GM12878 (cell line): Measurements from ENCODE around the gene IRF9. TPM values are rescaled to one million over a fixed set of nuclear protein-coding genes. Genes with fewer than 3 reads are reported as not detected.

Experiments used
- ATF7 ChIP-seq: fragments of 450-650 bp; IDR thresholded peaks from 2 replicates; pipeline ENCODE4 v1.6.1; 2016; ENCODE audit warnings: low read depth, mild to moderate bottlenecking
- BACH1 ChIP-seq: fragments of 450-650 bp; IDR thresholded peaks from 2 replicates; pipeline ENCODE4 v1.6.1; 2017; ENCODE audit warnings: mild to moderate bottlenecking, borderline replicate concordance
- CEBPZ ChIP-seq: fragments of 150-350 bp; IDR thresholded peaks from 2 replicates; pipeline ENCODE4 v1.6.1; 2016; ENCODE audit warnings: low read depth, low read length
- CREB1 ChIP-seq: IDR thresholded peaks from 2 replicates; pipeline ENCODE4 v1.6.1; 2012; ENCODE audit warnings: low read depth, mild to moderate bottlenecking, inconsistent platforms
- EP300 ChIP-seq, 2 experiments: fragments of 150-350 bp in 1 of 2; IDR thresholded peaks; 2 replicates each; pipeline ENCODE4 v1.6.1; 2011 to 2012; ENCODE audit warnings: low read depth in 2 of 2, low read length in 2 of 2, borderline replicate concordance in 1 of 2, improper control_type of control experiment in 1 of 2, inconsistent platforms in 1 of 2; ENCODE audit not compliant: control insufficient read depth in 1 of 2
- ETV6 ChIP-seq, 2 experiments: fragments of 450-650 bp in 1 of 2; IDR thresholded peaks in 1 of 2; conservative IDR thresholded peaks in 1 of 2; 2 replicates each; pipeline ENCODE4 v1.6.1; 2014; ENCODE audit warnings: antibody characterized with exemption in 1 of 2, borderline replicate concordance in 1 of 2, low read depth in 1 of 2, mild to moderate bottlenecking in 1 of 2, moderate library complexity in 1 of 2
- HCFC1 ChIP-seq: fragments of 150-350 bp; IDR thresholded peaks from 2 replicates; pipeline ENCODE4 v1.6.1; 2014; ENCODE audit warnings: low read length
- IRF3 ChIP-seq: fragments of 450-650 bp; IDR thresholded peaks from 2 replicates; pipeline ENCODE4 v1.6.1; 2014; ENCODE audit warnings: mild to moderate bottlenecking
- IRF5 ChIP-seq: fragments of 450-650 bp; IDR thresholded peaks from 2 replicates; pipeline ENCODE4 v1.6.1; 2017; ENCODE audit warnings: borderline replicate concordance
- JUNB ChIP-seq: IDR thresholded peaks from 2 replicates; pipeline ENCODE4 v1.6.1; 2016; ENCODE audit warnings: antibody characterized with exemption, mild to moderate bottlenecking
- MYB ChIP-seq: fragments of 150-350 bp; IDR thresholded peaks from 2 replicates; pipeline ENCODE4 v1.6.1; 2014; ENCODE audit warnings: mild to moderate bottlenecking, low read depth, low read length, borderline replicate concordance
- NFYA ChIP-seq: IDR thresholded peaks from 2 replicates; pipeline ENCODE4 v1.6.1; 2011; ENCODE audit warnings: low read depth, mild to moderate bottlenecking, low read length, improper control_type of control experiment, borderline replicate concordance
- NR2F1 ChIP-seq: fragments of 450-650 bp; conservative IDR thresholded peaks from 2 replicates; pipeline ENCODE4 v1.6.1; 2017; ENCODE audit warnings: mild to moderate bottlenecking
- SKIL ChIP-seq: fragments of 450-650 bp; IDR thresholded peaks from 2 replicates; pipeline ENCODE4 v1.6.1; 2017; ENCODE audit warnings: mild to moderate bottlenecking, low read depth, inconsistent platforms; ENCODE audit not compliant: poor library complexity, severe bottlenecking
- SMAD5 ChIP-seq: IDR thresholded peaks from 2 replicates; pipeline ENCODE4 v1.6.1; 2016; ENCODE audit warnings: antibody characterized with exemption, low read depth
- TCF12 ChIP-seq: IDR thresholded peaks from 2 replicates; pipeline ENCODE4 v1.6.1; 2011; ENCODE audit warnings: low read depth, mild to moderate bottlenecking, low read length
- YBX1 ChIP-seq: fragments of 450-650 bp; IDR thresholded peaks from 2 replicates; pipeline ENCODE4 v1.6.1; 2016; ENCODE audit warnings: antibody characterized with exemption
- ZZZ3 ChIP-seq: IDR thresholded peaks from 2 replicates; pipeline ENCODE4 v1.6.1; 2011; ENCODE audit warnings: low read depth; ENCODE audit not compliant: control insufficient read depth, insufficient read length
- polyA plus RNA-seq, 11 experiments: library from polyadenylated mRNA; depleted of rRNA in 4 of 11; unstranded in 6 of 11; stranded (reverse) in 5 of 11; fragments of >200 nt; fragmentation: Nextera tagmentation in 4 of 11; fragmentation: Illumina TruSeq in 1 of 11; extraction: Ambion mirVana in 4 of 11; extraction: Trizol in 1 of 11; gene quantifications; 1 replicate in 1 of 11; 2 replicates in 10 of 11; pipeline versions ENCODE4 v1.2.1 to v1.2.3, GENCODE V29; 2011 to 2016; ENCODE audit warnings: inconsistent platforms in 2 of 11, missing spikeins in 2 of 11, low read depth in 1 of 11
- total RNA-seq, 4 experiments: library from RNA; depleted of rRNA in 3 of 4; stranded (reverse); fragments of >200 nt in 3 of 4; fragmentation: Illumina TruSeq in 1 of 4; extraction: Trizol in 1 of 4; gene quantifications; 2 replicates each; pipeline versions ENCODE4 v1.2.1 to v1.2.3, GENCODE V29; 2013 to 2021

Gene IRF9
- total and polyA plus RNA-seq, 10 of the 15 experiments (the other 5 are each of a cell fraction or from before 2014, with no cell fraction given): 47.6 to 234 (median 148) TPM

- TF ChIP-seq IRF5 (no peak), HCFC1 (no peak), YBX1 (no peak), TCF12 (peak; percentile 63; the same call in 1 of the 2 replicates), CEBPZ (0 out of 2 replicates have a peak, but pooled peaks have one; percentile 16), NFYA (no peak), MYB (no peak), SKIL (peak; percentile 69), BACH1 (peak; percentile 76; the same call in 1 of the 2 replicates), ETV6 (conservative IDR thresholded peaks at IDR 0.05 in 1 of 2, IDR thresholded peaks at IDR 0.05 in 1 of 2; ENCODE audit: borderline replicate concordance in 1 of 2, low read depth in 1 of 2) (peak in 1 of 2 experiments; percentile 34; a peak in 1 of 4 replicates), JUNB (peak; percentile 23; the same call in 1 of the 2 replicates), IRF3 (peak; percentile 16; the same call in 1 of the 2 replicates), ATF7 (peak; percentile 63; the same call in 1 of the 2 replicates), NR2F1 (peak; percentile 82), CREB1 (peak; percentile 74), ZZZ3 (no peak), SMAD5 (peak; percentile 94; the same call in 1 of the 2 replicates), EP300 (IDR thresholded peaks at IDR 0.05; ENCODE audit: borderline replicate concordance in 1 of 2, control insufficient read depth in 1 of 2, low read depth in 2 of 2, low read length in 2 of 2) (peak in 1 of 2 experiments; percentile 52; a peak in 1 of 4 replicates)
Measured at GRCh38 chr14:24160850-24161804, at the start of gene IRF9 (continued).
